HPDE6-E6E7 (cell line): ENCODE measurements around the gene ARHGAP31.

ENCODE experiments used
- DNase-seq: peaks from one replicate; pipeline ENCODE4 v3.0.0; 2011; ENCODE audit warnings: missing footprints; ENCODE audit errors: extremely low spot score

Gene ARHGAP31

DNA sequence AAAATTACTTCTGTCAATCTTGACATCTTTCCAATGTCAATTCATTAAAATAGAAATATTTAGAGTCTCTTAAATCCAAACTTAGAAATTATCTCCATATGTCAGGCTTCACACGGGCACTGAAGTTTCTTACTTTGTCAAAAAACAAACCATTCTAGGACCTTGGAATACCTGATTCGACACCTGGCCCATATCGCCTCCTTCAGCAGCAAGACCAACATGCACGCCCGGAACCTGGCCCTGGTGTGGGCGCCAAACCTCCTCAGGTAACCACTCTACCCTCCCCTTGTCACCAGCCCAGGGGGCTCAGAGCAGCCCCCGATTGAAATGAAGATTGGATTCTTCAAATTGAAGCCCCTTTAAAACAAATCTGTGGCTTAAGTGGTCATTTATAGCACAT, 88.0 kb downstream of the ARHGAP31 start:
- no peak for DNase-seq

DNA sequence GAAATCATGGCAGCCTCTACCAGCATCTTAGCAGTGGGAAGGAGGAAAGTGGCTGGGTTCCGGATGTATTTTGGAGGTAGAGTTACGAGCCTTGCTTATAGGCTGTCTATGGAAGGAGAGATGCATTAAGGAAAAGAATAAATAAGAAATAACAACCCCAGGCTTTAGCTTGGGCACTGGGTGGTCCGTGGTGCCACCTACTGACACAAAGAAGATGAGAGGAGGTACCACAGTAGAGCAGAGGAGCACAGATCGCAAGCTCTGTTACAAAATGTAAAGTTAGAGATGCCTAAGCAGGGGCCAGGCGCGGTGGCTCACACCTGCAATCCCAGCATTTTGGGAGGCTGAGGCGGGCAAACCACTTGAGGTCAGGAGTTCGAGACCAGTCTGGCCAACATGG, 94.4 kb downstream of the ARHGAP31 start:
- no peak for DNase-seq

DNA sequence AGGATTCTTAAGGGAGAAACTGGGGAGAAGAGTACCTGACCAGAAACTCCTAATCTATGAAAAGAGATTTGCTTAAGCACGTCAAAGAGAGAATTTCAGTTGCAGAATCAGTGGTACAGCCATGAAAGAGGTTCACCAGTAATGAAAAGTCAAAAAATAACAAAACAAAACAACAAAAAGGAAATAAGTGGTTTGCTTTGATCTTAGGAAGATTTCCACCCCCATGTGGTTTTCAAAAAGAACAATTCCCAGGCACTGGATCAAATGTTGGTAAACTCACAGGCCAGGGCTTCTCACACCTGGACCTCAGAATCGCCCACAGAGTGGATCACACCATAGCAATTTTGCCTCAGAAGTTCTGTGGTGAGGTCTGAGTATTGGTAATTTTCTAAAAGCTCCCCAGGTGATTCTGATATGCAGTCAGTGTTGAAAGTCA, 101.8 kb downstream of the ARHGAP31 start:
- no peak for DNase-seq

DNA sequence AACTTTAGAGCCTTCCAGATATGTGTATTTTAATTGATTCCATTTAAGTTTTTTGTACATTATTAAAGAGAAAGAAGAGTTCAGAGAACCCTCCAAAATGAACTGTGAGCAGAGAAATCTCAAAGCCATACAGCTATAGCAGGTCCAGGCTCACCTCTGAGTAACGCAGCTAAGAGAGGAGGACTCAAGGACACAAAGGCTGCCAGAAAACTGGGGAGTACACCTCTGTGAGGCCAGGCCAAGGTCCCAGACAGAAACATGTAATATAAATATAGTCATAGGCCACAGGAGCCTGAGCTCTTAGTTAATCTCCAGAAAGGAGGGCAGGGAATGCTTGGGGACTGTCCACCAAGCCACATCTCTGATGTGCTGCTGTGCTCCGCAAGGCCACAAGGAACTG, 102.7 kb downstream of the ARHGAP31 start:
- no peak for DNase-seq

DNA sequence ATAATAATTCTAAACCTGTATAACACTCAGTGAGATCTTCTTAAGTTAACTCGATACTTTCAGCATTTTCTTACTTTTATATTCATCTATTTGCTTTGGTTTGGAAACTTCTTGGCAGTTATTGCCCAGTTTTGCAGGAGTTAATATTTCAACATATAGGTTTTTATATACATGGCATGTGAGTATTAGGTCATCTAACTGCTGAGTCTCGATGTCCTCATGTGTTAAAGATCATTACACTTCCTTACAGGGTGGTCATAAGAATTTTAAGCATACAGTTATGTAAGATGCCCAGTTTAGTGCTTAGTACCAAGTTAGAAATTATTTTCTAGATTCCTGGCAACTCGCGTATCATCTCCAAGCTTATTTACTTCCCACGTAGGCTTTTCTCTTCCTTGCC, 106.3 kb downstream of the ARHGAP31 start:
- DNase-seq: no peak

DNA sequence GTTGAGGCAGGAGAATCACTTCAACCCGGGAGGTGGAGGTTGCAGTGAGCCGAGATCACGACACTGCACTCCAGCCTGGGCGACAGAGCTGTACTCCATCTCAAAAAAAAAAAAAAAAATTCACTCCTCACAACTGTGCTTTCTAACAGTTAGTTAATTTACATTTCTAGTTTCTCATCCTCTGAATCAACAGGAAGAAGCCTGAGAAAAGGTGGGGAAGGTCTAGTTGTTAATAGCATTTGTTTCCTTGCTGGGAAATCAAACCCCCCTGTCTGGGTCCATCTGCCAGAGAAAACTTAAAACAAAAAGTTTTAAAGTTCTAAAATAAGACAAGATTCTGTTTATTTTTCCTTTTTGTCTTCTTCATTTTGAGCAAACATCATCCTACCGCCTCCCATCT, 106.9 kb downstream of the ARHGAP31 start:
- no peak for DNase-seq

DNA sequence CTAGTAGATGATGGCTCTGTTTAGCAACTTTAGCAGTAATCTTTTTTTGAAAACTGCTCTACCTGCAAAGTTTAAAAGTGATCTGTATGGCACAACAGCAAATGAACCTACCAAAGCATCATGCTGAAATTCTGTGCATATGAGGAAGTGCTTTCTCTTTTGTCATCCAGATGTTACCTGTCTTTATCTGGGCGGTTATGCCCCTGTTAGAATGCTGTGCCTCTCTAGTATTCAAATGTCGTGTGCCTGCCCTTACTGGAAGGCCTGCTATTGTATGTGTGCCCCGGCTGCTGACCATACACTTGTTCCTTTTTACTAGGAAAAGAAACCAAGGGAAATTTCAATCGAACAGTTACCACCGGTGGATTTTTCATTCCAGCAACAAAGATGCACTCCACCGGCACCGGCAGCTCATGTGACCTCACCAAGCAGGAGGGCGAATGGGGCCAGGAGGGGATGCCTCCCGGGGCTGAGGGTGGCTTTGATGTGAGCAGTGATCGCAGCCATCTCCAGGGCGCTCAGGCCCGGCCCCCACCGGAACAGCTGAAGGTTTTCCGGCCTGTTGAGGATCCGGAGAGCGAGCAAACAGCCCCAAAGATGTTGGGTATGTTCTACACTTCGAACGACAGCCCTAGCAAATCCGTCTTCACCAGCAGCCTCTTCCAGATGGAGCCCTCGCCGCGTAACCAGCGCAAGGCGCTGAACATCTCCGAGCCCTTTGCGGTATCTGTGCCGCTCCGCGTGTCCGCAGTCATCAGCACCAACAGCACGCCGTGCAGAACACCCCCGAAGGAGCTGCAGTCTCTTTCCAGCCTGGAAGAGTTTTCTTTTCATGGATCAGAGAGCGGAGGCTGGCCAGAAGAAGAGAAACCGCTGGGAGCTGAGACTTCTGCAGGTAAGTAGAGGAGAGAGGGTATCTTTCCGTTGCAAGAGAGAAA, 107.6 kb downstream of the ARHGAP31 start:
- no peak for DNase-seq

DNA sequence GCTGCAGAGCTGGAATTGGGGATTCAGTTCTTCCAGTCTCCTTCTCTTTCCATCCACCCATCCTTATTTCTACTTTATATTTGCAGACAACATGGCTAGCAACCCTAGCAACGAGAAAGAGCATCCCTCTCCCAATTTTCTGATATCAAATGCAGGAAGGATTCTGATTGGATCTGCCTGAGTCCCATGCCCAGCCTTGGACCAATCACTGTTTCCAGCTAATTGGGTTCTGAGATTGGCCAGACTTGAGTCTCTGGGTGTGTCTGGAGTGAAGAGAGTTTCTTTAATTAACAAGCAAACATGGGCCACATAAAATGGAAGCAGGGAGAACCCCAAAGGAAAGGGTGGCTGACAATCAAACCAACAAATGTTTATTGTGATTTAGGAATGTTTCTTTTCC, 108.6 kb downstream of the ARHGAP31 start:
- no peak for DNase-seq

DNA sequence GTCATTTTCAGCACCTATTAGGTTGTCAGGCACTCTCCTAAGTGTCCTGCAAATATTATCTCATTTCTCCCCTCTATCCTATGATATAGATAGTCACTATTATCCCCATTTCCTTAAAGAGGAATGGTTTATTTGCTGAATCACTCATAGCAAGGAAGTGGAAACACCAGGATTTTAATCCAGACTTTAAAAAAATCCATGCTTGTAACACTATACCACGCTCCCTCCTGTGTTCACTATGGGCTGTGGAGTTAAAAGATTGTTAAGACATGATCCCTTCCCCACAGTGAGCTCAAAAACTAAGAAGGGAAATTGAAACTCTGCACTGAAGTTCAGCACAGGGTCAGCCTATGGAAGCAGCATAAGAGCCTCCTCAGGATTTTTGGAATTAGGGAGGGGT, 109.0 kb downstream of the ARHGAP31 start:
- no peak for DNase-seq

DNA sequence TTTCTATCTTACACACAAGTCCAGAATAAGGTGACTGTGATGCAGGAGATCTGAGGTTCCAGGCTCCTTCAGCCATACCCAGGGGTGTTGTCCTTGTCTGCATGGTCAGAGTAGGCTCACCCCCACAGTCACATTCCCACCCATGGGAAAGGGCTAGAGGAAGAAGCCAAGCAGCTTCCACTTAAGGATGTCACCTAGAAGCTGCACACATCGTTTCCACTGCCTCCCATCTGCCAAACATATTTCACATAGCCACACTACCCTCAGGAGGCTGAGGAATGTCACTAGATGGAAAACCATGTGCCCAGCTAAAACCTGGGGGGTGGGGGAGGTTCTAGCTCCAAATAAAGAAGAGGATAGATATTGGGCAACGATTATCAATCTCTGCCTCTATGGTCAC, 111.1 kb downstream of the ARHGAP31 start:
- no peak for DNase-seq

DNA sequence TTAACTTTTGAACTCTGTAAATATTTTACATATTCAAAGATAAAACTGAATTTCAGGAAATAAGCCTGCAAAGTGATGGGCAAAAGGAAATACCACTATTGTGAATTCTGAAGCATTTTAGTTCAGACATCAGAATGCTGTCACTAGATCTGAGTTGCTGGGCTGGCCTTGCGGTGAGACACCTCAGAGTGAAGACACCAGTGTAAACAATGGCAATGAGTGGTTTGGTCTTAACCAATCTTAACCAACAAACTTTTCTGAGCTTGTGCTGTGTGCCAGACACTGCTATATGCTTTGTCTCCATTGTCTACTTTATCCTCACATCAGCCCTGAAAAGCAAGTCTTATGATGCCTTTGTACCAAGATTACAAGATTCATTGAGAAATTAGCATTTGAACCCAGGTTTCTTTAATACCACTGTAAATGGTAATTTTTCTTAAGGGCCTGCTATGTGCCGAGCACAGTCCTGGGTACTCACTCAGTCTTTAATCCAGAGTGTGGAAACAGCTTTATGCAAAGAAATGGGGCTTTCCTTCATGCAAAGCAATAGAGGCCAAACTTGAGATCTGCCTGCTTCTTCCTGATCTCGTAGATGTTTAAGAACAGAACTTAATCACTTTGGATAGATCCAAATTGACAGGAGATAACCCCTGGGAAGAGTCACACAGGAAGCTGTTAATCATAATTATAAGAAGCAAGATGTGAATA, 114.2 kb downstream of the ARHGAP31 start:
- no peak for DNase-seq

DNA sequence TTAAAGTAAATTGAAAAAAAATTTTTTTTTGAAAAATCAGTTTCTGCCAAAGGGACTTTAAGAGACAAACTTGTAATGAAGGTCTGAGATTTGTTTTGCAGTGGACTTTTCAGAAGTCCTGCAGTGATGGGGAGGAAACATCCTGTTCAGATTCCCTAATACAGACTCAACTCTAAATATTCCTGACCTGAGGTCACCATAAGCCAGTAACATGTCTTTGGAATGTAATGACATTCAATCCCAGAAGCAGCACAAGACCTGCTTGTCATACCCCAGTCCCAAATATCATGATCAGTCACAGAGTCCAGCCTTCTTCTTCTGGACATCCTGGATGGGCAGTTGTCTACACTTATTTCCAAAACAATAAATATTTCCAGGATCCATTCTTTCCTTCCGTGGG, 115.7 kb downstream of the ARHGAP31 start:
- no peak for DNase-seq

DNA sequence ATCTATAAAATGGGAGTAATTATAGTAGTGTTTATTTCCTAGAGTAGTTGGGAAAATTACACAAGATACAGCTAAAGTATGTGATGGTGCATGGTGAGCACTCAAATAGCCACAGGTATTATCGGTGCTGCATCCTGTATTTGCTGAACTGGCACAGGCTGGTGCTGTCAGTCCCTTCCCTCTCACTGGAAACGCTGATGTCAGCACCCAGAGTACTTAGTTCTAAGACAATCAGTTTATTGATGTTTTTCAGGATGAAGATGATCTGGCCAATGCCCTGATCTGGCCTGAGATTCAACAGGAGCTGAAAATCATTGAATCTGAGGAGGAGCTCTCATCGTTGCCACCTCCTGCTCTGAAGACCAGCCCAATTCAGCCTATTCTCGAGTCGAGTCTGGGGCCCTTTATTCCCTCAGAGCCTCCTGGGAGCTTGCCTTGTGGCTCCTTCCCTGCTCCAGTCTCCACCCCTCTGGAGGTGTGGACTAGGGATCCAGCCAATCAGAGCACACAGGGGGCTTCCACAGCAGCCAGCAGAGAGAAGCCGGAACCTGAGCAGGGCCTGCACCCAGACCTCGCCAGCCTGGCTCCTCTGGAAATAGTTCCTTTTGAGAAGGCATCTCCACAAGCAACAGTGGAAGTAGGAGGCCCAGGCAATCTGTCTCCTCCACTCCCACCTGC, 119.6 kb downstream of the ARHGAP31 start:
- DNase-seq: no peak

DNA sequence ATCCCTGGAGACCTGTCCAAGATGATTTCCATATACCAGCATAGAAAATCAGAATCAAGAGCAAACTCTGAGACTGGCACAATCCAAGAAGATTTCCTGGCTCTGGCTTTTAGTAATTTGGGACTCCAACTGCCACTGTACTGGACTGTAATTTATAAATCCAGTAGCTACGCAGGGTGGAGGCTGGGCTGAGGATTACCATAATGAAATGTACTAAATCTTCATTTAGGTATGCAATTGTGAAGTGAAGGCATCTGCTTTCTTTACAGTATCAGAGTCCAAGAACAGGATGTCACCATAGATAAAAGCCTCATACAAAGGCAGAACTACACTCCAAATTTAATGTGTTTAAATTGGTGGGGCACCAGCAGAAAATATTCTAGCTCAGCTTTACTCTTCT, 122.7 kb downstream of the ARHGAP31 start:
- no peak for DNase-seq

DNA sequence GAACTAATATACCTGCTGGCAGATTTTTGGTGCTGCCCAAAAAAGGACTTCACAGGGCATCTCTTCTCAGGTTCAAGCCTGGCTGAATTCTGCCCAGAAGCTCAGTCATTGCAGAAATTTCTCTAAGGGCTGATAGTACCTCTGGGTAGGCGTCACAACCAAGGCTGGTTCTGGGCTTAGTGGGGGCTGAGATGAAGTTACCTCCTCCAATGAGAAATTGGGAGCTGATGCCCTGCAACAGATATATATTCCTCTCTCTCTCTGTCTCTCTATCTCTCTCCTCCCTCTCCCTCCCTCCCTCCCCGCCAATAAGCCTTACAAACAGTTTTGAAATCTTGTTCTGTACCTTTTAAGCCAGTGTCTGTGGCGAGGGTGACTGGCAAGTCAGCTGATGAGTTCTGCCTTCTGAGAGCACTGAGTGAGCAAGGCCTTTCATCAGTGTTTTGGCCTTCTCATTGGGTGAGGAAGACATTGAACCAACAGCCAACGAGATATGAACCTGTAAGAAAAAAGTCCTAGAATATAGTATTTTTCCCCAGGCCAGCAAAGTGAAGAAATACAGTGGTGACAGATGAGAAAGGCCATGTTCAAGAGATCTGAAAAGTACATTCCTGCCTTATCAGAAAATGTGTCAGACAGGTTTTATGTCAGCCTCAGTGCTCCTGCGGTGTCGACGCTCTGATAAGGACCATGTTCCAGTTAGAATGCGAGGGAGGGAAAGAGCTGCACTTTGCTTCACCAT, 123.8 kb downstream of the ARHGAP31 start:
- no peak for DNase-seq

DNA sequence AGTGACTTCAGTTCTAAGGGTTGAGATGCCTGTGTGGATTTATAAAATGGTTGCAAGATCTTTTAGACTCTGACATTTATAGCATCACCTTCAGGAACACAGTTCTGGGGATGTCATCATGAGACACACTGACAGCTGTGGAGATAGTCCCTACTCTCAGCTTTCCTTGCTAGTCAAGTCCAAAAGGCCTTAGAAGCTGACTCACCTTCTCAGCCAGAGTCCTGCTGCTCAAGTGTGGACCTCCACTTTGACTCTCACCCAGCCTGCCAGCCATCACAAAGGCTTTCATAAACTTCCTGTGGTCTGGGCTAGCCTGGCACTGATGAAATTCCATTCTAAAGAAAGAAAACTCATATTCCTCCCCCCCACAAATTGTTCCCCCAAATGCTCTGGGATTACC, 124.5 kb downstream of the ARHGAP31 start:
- DNase-seq: no peak

DNA sequence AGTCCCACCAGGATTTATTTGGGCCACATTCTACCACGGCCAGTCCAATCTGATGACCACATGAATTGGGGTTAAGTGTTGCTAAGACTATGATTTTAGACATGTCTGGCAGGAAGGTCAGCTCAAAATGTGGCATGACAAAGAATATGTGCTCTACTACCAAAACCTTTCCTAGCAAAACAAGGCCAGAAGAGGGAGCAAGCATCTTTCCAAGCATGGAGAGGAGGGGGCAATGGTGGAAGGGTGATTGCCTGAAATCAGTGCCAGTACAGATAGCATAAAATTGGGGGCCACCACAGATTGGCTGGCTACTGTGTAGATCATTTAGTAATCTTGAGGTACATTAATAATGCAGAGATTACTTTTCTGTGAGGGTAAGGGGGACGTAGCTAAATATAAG, 126.0 kb downstream of the ARHGAP31 start:
- no peak for DNase-seq

DNA sequence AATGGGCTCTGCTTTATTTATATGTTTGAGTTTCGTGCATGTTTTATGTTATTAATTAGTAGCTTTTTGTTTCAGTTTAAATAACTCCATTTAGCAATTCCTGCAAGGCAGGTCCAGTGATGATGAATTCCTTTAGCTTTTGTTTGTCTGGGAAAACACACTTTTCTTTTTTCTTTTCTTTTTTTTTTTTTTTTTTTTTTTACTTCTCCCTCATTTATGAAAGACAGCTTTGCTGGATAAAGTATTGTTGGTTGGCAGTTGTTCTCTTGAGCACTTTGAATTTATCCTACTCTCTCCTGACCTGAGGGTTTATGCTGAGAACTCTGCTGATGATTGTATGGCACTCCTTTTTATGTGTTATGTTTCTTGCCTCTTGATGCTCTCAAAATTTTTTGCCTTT, 133.5 kb downstream of the ARHGAP31 start:
- DNase-seq: no peak

DNA sequence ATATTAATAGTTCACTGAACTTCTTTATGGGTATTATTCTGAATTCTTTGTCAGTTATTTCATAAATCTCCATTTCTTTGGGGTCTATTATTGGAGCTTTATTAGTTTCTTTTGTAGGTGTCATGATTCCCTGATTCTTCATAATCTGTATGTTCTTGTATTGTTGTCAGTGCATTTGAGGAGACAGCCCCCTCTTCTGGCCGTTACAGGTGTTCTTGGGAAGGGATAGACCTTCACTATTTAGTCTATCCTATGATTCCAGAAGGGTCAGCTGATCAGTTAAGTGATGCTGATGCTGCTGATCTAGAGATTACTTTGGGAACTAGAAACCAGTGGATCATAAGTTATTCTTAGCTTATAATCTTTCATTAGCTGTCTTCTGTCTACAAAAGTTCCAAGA, 134.4 kb downstream of the ARHGAP31 start:
- no peak for DNase-seq

DNA sequence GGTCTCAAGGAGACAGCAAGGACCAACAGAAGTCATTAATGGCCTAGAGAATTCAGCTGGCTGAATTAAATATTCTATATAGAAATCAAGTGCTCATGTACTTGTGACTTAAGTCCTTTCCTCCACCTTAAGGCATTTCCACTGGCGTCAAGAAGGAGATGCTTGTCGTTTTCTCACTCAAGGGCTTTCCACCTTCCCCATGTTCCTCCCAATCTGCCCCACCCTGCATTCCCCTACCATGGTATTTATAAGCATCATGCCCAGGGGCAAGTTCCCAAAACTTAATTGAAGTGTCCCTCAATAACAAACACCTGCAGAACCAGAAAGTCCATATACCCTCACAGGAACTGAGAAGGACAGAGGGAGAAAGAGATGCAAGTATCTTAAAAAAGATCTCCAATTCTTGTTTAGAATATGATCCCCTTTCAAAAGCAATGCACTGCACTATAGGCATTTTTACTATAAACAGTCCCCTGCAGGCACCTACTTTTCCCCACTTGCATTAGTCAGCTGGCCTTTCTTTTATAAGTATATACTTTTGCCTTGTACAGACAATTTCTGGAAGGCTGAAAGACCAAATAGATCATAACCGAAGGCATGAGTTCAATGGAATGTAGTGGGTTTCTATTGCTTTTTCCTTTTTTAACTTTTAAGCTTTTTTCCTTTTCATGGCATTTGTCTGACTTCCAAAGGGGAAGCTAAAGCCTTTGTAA, 139.6 kb downstream of the ARHGAP31 start:
- DNase-seq: no peak

DNA sequence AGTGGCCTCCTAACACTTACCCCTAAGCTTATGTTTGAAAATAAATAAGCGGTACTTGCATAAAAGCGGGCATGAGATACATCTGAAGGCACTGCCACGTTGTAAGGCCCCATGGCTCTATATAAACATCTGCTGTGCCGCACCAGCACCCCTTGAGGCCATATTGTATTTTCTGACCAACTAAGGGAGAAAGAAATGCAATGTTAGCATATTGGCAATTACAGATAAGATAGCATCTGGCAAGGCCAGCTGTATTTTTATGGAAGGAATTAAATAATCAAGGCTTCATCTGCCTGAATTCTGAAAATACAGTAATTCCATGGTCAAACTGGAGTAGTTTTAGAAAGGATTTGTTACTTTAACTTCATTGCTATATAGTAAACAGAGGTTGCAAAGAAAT, 140.5 kb downstream of the ARHGAP31 start:
- DNase-seq: no peak
